Measurements from ENCODE around the gene P3H1.

DNA sequence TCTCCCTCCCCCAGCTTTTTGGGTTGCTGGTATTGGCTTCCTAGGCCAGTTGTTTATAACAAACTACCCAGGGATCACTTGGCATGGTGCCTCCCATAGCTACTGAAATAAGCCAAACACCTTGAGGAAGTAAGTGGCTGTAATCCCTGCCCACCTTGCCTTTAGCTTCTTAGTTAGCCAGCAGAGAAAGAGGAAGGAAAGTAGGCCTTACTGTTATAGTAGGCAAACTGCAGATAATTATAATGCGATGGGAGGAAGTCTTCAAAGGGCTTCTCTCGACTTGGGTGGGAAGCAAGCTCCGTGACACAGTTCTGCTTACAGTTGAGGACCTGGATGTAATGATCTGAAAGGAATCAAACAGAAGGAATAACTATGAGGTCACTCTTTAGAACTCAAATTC, 8.2 kb downstream of the P3H1 start:
- TF ChIP-seq, protein P1, sequence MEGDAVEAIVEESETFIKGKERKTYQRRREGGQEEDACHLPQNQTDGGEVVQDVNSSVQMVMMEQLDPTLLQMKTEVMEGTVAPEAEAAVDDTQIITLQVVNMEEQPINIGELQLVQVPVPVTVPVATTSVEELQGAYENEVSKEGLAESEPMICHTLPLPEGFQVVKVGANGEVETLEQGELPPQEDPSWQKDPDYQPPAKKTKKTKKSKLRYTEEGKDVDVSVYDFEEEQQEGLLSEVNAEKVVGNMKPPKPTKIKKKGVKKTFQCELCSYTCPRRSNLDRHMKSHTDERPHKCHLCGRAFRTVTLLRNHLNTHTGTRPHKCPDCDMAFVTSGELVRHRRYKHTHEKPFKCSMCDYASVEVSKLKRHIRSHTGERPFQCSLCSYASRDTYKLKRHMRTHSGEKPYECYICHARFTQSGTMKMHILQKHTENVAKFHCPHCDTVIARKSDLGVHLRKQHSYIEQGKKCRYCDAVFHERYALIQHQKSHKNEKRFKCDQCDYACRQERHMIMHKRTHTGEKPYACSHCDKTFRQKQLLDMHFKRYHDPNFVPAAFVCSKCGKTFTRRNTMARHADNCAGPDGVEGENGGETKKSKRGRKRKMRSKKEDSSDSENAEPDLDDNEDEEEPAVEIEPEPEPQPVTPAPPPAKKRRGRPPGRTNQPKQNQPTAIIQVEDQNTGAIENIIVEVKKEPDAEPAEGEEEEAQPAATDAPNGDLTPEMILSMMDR (IDR thresholded peaks at IDR 0.05 in 4 of 5, conservative IDR thresholded peaks at IDR 0.05 in 1 of 5): no peak
- TF ChIP-seq POLR2A (IDR thresholded peaks at IDR 0.05): no peak

Measured in gastrocnemius medialis (tissue), 4 donors.